SK-N-SH (cell line): ENCODE results near the gene TBC1D8. TPM values are rescaled to one million over a fixed set of nuclear protein-coding genes. Genes with fewer than 3 reads are reported as not detected.

Source experiments
- CTCF ChIA-PET: fragments of 300-600, 350-600 bp; formaldehyde crosslinking; extraction: SDS; loops from one replicate; lab custom pipeline; 2021; lab: Yijun Ruan, JAX
- POLR2A ChIA-PET: fragments of 350-600 bp; sonication (Branson Sonifier 250); formaldehyde crosslinking; extraction: SDS; loops from one replicate; lab custom pipeline; 2020; ENCODE audit warnings: antibody characterized with exemption, inconsistent platforms; lab: Yijun Ruan, JAX
- DNase-seq: peaks from one replicate; pipeline ENCODE4 v3.0.0; 2012
- H2AFZ ChIP-seq: fragments of 200-600 bp; sonication (generic); 2 replicates; pipeline ENCODE4 v1.8.1; 2016; ENCODE audit warnings: antibody characterized with exemption, mild to moderate bottlenecking, low read depth
- H3F3A ChIP-seq: fragments of 200-600 bp; sonication (generic); replicated peaks from 2 replicates; pipeline ENCODE3; 2016; ENCODE audit warnings: antibody characterized with exemption, mild to moderate bottlenecking; ENCODE audit not compliant: insufficient read depth
- H3K27ac ChIP-seq, 2 experiments: fragments of 200-500 bp in 1 of 2; fragments of 200-600 bp in 1 of 2; sonication (Bioruptor generic) in 1 of 2; sonication (generic), shearing (Covaris generic) in 1 of 2; 2 replicates each; pipeline versions ENCODE4 v1.5.1 to v1.6.1; 2014 to 2016; ENCODE audit warnings: low read depth in 2 of 2, inconsistent platforms in 1 of 2, low read length in 1 of 2, mild to moderate bottlenecking in 1 of 2, mixed read lengths in 1 of 2
- H3K27me3 ChIP-seq: fragments of 200-600 bp; sonication (generic), shearing (Covaris generic); 2 replicates; pipeline ENCODE4 v1.6.1; 2016; ENCODE audit warnings: mixed run types; ENCODE audit not compliant: insufficient read depth
- H3K36me3 ChIP-seq, 2 experiments: fragments of 200-500 bp in 1 of 2; fragments of 200-600 bp in 1 of 2; sonication (Bioruptor generic) in 1 of 2; sonication (generic) in 1 of 2; replicated peaks in 1 of 2; 2 replicates each; pipeline versions ENCODE3 to v1.5.1; 2014 to 2016; ENCODE audit warnings: low read length in 1 of 2, mild to moderate bottlenecking in 1 of 2; ENCODE audit not compliant: insufficient read depth in 2 of 2, control insufficient read depth in 1 of 2
- H3K4me1 ChIP-seq, 2 experiments: fragments of 200-500 bp in 1 of 2; fragments of 200-600 bp in 1 of 2; sonication (Bioruptor generic) in 1 of 2; sonication (generic), shearing (Covaris generic) in 1 of 2; 2 replicates each; pipeline versions ENCODE4 v1.5.1 to v1.6.1; 2014 to 2016; ENCODE audit warnings: low read depth in 1 of 2, low read length in 1 of 2, mixed run types in 1 of 2; ENCODE audit not compliant: insufficient read depth in 2 of 2, control insufficient read depth in 1 of 2
- H3K4me2 ChIP-seq: fragments of 200-600 bp; sonication (generic), shearing (Covaris generic); 2 replicates; pipeline ENCODE4 v1.6.1; 2017; ENCODE audit warnings: mixed run types
- H3K4me3 ChIP-seq, 2 experiments: fragments of 200-500 bp in 1 of 2; fragments of 200-600 bp in 1 of 2; sonication (Bioruptor generic) in 1 of 2; sonication (generic), shearing (Covaris generic) in 1 of 2; 2 replicates each; pipeline versions ENCODE4 v1.5.1 to v1.8.1; 2014 to 2016; ENCODE audit warnings: low read depth in 2 of 2, inconsistent platforms in 1 of 2, low read length in 1 of 2, mild to moderate bottlenecking in 1 of 2, mixed read lengths in 1 of 2, moderate library complexity in 1 of 2
- H3K79me2 ChIP-seq: fragments of 200-600 bp; sonication (generic); 2 replicates; pipeline ENCODE4 v1.8.1; 2017; ENCODE audit warnings: mild to moderate bottlenecking; ENCODE audit not compliant: insufficient read depth
- H3K9ac ChIP-seq: fragments of 200-600 bp; sonication (generic); 2 replicates; pipeline ENCODE4 v1.6.1; 2017; ENCODE audit warnings: mixed run types
- H3K9me2 ChIP-seq: fragments of 200-600 bp; sonication (generic); 2 replicates; pipeline ENCODE4 v1.6.1; 2017; ENCODE audit warnings: mixed run types
- H3K9me3 ChIP-seq: fragments of 200-600 bp; sonication (generic); 2 replicates; pipeline ENCODE4 v1.6.1; 2017; ENCODE audit warnings: mixed run types, mild to moderate bottlenecking, moderate library complexity
- H4K20me1 ChIP-seq: fragments of 200-600 bp; sonication (generic); 2 replicates; pipeline ENCODE4 v1.6.1; 2017; ENCODE audit warnings: mild to moderate bottlenecking, mixed run types; ENCODE audit not compliant: insufficient read depth
- ELF1 ChIP-seq: IDR thresholded peaks from 2 replicates; pipeline ENCODE4 v1.4.0; 2012
- FOSL2 ChIP-seq: IDR thresholded peaks from 2 replicates; pipeline ENCODE4 v1.4.0; 2012; ENCODE audit warnings: low read depth, mild to moderate bottlenecking, moderate library complexity, borderline replicate concordance
- FOXJ3 ChIP-seq: sonication (generic); formaldehyde crosslinking; IDR thresholded peaks from 2 replicates; pipeline ENCODE4 v1.5.1; 2020; ENCODE audit warnings: mild to moderate bottlenecking, missing genetic modification reagents
- FOXM1 ChIP-seq: IDR thresholded peaks from 2 replicates; pipeline ENCODE4 v1.4.0; 2012; ENCODE audit warnings: low read depth, mild to moderate bottlenecking
- JUND ChIP-seq: IDR thresholded peaks from 2 replicates; pipeline ENCODE4 v1.4.0; 2012
- NRF1 ChIP-seq: IDR thresholded peaks from 2 replicates; pipeline ENCODE4 v1.6.1; 2012; ENCODE audit warnings: low read depth, mild to moderate bottlenecking, low read length
- SIN3A ChIP-seq: IDR thresholded peaks from 2 replicates; pipeline ENCODE4 v1.6.1; 2012; ENCODE audit warnings: low read depth, mild to moderate bottlenecking, low read length, moderate library complexity, borderline replicate concordance
- SMC3 ChIP-seq: IDR thresholded peaks from 2 replicates; pipeline ENCODE4 v1.6.1; 2012; ENCODE audit warnings: low read depth, low read length, improper control_type of control experiment
- TAF1 ChIP-seq: IDR thresholded peaks from 2 replicates; pipeline ENCODE4 v1.6.1; 2012; ENCODE audit warnings: low read depth, mild to moderate bottlenecking, low read length, moderate library complexity, borderline replicate concordance
- YY1 ChIP-seq: IDR thresholded peaks from 2 replicates; pipeline ENCODE4 v1.4.0; 2012; ENCODE audit warnings: low read depth, mild to moderate bottlenecking
- WGBS: methylation state at CpG from one replicate; pipeline ENCODE4 v1.1.6; 2017; ENCODE audit warnings: low lambda C conversion rate; 5-methylcytosine and 5-hydroxymethylcytosine counted together
- polyA plus RNA-seq, 3 experiments: library from polyadenylated mRNA; depleted of rRNA; stranded (reverse); fragments of >200 nt; gene quantifications; 2 replicates each; pipeline ENCODE4 v1.2.3, GENCODE V29; 2012
- TF ChIP-seq, protein P1 (sequence below): fragments of 150-350 bp; IDR thresholded peaks from 2 replicates; pipeline ENCODE4 v1.6.1; 2016; ENCODE audit warnings: mild to moderate bottlenecking, low read depth, low read length
- TF ChIP-seq, protein P2 (sequence below): fragments of 150-350 bp; IDR thresholded peaks from 2 replicates; pipeline ENCODE4 v1.6.1; 2017; ENCODE audit warnings: antibody characterized with exemption, low read length, low read depth, borderline replicate concordance
- TF ChIP-seq, protein P3 (sequence below): IDR thresholded peaks from 2 replicates; pipeline ENCODE4 v1.4.0; 2012; ENCODE audit warnings: low read depth, borderline replicate concordance

The TBC1D8 gene
- polyA plus RNA-seq, 1 of the 3 experiments (the other 2 are of a cell fraction): 5.3 TPM

DNA sequence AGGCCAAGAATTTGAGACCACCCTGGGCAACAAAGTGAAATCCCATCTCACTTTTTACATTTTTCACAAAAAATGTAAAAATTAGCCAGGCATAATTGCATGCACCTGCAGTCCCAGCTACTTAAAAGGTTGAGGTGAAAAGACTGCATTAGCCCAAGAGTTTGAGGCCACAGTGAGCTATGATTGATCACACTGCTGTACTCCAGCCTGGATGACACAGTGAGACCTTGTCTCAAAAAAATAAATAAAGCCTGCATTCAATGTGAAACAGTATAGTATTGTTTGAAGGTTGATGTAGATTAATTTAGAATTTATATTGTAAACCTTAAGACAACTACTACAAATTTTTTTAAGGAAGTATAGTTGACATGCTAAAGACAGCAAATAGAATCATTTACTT is 53.5 kb downstream of the TBC1D8 start:
- Histone ChIP-seq H3K4me3 (no peak overlapping the region), H3K4me1 (no peaks in the 10 kb centered on the region; a peak in 1 of 4 replicates), H3K9me3 (no peaks in the 10 kb centered on the region; the same call in 1 of the 2 replicates), H3K36me3 (no peaks in the 10 kb centered on the region), H3K9ac (no peak overlapping the region), H2AFZ (no peak overlapping the region), H3K9me2 (no peaks in the 10 kb centered on the region), H4K20me1 (no peaks in the 10 kb centered on the region)
- no peak for DNase-seq
- POLR2A ChIA-PET: no interaction called here
- no peak for TF ChIP-seq SIN3A
- TF ChIP-seq JUND: no peak
- TF ChIP-seq YY1: no peak
- TF ChIP-seq, all 33 proteins: peak for 0
- CTCF ChIA-PET: interaction anchor here (1.0 kb wide), 1 partner anchor 107 kb away, joined by 3 read pairs; no protein-coding TSS in a partner anchor
- Histone ChIP-seq H3K27me3 (no peaks in the 10 kb centered on the region), H3K79me2 (no peaks in the 10 kb centered on the region), H3K27ac (no peak overlapping the region), H3F3A (no peaks in the 10 kb centered on the region), H3K4me2 (no peak overlapping the region)

DNA sequence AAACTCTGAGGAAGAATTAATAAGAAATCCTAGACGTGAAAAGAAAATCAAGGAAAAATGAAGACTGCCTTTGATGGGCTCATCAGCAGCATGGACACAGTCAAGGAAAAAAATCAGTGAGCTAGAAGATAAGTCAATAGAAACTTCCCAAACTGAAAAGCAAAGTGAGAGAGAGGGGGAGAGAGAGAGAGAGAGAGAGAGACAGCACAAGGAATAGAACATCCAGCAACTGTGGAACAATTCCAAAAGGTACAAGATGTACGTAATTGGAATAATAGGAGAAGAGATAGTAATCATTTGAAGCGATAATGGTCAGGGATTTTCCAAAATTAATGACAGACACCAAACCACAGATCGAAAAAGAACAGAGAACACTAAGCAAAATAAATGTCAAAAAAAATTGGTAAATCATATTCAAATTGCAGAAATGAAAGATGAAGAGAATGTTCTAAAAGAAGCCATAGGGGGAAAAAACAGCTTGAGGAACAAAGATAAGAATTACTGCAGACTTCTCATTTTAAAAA is 54.5 kb downstream of the TBC1D8 start:
- Histone ChIP-seq H3K9me2 (no peaks in the 10 kb centered on the region), H3K79me2 (no peaks in the 10 kb centered on the region), H3K4me3 (no peak overlapping the region), H3K27ac (no peak overlapping the region), H3K4me2 (no peak overlapping the region), H3K36me3 (no peaks in the 10 kb centered on the region), H4K20me1 (no peaks in the 10 kb centered on the region), H2AFZ (no peak overlapping the region), H3K9me3 (no peaks in the 10 kb centered on the region), H3K9ac (no peak overlapping the region), H3K4me1 (no peaks in the 10 kb centered on the region; a peak in 1 of 4 replicates), H3F3A (no peaks in the 10 kb centered on the region), H3K27me3 (no peaks in the 10 kb centered on the region)
- ChIA-PET POLR2A (no interaction called here), CTCF (interaction anchor here (1.9 kb wide), 1 partner anchor 10 kb away, joined by 5 read pairs; no protein-coding TSS in a partner anchor)
- 40% methylated on average over 4 of the region's 4 CpGs for WGBS
- no peak for DNase-seq
- TF ChIP-seq TAF1: no peak
- no peak for TF ChIP-seq SIN3A
- no peak for TF ChIP-seq NRF1
- TF ChIP-seq, protein P1, sequence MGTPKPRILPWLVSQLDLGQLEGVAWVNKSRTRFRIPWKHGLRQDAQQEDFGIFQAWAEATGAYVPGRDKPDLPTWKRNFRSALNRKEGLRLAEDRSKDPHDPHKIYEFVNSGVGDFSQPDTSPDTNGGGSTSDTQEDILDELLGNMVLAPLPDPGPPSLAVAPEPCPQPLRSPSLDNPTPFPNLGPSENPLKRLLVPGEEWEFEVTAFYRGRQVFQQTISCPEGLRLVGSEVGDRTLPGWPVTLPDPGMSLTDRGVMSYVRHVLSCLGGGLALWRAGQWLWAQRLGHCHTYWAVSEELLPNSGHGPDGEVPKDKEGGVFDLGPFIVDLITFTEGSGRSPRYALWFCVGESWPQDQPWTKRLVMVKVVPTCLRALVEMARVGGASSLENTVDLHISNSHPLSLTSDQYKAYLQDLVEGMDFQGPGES: no peak
- no peak for TF ChIP-seq FOXJ3 (CRISPR knock-in tag)
- no peak for TF ChIP-seq FOXM1
- TF ChIP-seq, protein P2, sequence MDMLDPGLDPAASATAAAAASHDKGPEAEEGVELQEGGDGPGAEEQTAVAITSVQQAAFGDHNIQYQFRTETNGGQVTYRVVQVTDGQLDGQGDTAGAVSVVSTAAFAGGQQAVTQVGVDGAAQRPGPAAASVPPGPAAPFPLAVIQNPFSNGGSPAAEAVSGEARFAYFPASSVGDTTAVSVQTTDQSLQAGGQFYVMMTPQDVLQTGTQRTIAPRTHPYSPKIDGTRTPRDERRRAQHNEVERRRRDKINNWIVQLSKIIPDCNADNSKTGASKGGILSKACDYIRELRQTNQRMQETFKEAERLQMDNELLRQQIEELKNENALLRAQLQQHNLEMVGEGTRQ: no peak
- TF ChIP-seq FOSL2: no peak
- TF ChIP-seq, protein P3, sequence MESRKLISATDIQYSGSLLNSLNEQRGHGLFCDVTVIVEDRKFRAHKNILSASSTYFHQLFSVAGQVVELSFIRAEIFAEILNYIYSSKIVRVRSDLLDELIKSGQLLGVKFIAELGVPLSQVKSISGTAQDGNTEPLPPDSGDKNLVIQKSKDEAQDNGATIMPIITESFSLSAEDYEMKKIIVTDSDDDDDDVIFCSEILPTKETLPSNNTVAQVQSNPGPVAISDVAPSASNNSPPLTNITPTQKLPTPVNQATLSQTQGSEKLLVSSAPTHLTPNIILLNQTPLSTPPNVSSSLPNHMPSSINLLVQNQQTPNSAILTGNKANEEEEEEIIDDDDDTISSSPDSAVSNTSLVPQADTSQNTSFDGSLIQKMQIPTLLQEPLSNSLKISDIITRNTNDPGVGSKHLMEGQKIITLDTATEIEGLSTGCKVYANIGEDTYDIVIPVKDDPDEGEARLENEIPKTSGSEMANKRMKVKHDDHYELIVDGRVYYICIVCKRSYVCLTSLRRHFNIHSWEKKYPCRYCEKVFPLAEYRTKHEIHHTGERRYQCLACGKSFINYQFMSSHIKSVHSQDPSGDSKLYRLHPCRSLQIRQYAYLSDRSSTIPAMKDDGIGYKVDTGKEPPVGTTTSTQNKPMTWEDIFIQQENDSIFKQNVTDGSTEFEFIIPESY: no peak
- no peak for TF ChIP-seq ELF1
- TF ChIP-seq SMC3: no peak
